ENCODE data around the gene ZGPAT.

The ZGPAT gene

GRCh38 chr20:63692436-63693082 is 15.3 kb upstream of the ZGPAT start:
- no peak for DNase-seq (ENCODE audit: low spot score)

- DNase-seq (ENCODE audit: low spot score) = no peak
Observed at GRCh38 chr20:63693083-63693732, 14.6 kb upstream of the ZGPAT start.

GRCh38 chr20:63693733-63694583 is 13.9 kb upstream of the ZGPAT start:
- no peak for DNase-seq (ENCODE audit: low spot score)

DNA sequence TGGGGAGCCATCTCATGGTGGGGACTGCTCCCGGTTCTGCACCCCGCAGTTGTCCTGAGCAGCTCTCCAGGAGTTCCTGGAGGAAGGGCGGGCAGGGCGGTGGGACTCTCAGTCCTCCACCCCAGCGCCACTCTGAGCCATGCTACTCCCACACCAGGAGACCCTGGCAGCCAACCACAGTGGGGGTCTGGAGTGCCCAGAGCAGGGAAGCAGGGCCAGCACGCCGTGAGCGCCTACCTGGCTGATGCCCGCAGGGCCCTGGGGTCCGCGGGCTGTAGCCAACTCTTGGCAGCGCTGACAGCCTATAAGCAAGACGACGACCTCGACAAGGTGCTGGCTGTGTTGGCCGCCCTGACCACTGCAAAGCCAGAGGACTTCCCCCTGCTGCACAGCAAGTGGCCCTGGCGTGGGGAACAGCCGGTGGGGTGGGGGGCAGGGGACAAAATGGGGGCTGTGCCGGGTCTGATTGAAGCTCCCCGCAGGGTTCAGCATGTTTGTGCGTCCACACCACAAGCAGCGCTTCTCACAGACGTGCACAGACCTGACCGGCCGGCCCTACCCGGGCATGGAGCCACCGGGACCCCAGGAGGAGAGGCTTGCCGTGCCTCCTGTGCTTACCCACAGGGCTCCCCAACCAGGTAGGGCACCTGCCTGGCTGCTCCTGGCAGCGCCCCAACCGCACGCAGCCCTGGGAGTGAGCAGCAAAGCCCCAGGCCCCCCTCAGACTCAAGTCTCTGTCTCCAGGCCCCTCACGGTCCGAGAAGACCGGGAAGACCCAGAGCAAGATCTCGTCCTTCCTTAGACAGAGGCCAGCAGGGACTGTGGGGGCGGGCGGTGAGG is 13.0 kb upstream of the ZGPAT start:
- no peak for DNase-seq (ENCODE audit: low spot score)

DNA sequence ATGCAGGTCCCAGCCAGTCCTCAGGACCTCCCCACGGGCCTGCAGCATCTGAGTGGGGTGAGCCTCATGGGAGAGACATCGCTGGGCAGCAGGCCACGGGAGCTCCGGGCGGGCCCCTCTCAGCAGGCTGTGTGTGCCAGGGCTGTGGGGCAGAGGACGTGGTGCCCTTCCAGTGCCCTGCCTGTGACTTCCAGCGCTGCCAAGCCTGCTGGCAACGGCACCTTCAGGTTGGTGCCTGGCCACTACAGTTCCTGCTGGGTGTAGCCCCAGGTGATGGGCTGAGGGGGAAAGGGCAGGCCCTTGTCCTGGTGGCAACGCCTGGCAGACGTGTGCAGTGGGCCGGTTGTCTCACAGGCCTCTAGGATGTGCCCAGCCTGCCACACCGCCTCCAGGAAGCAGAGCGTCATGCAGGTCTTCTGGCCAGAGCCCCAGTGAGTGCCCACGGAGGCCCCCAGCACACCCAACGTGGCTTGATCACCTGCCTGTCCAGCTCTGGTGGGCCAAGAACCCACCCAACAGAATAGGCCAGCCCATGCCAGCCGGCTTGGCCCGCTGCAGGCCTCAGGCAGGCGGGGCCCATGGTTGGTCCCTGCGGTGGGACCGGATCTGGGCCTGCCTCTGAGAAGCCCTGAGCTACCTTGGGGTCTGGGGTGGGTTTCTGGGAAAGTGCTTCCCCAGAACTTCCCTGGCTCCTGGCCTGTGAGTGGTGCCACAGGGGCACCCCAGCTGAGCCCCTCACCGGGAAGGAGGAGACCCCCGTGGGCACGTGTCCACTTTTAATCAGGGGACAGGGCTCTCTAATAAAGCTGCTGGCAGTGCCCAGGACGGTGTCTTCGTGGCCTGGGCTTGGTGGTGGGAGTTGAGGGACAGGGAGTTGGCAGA is 12.2 kb upstream of the ZGPAT start:
- DNase-seq (ENCODE audit: low spot score) = no peak

DNA sequence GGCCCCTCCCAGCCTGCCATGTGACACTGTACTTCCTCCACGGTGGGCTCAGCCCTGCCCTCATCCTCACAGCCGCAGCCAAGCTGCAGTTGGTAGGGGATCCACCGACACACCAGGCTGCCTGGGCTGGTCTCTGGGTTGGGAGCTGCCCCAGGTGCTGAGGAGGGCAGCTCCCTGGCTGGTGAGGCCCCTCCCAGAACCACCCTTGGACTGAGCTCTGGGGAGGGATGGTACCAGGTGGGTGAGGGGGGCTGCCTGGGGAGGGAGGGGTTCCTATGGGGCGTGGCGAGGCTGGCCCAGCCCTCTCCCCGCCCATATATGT is 11.6 kb upstream of the ZGPAT start:
- no peak for DNase-seq (ENCODE audit: low spot score)

GRCh38 chr20:63696628-63697356 is 11.0 kb upstream of the ZGPAT start, which contains the start of gene TNFRSF6B:
TSS of gene TNFRSF6B (plus strand) at chr20:63696652. CDS start at chr20:63696768, 116 bp downstream.
- no peak for DNase-seq (ENCODE audit: low spot score)

DNA sequence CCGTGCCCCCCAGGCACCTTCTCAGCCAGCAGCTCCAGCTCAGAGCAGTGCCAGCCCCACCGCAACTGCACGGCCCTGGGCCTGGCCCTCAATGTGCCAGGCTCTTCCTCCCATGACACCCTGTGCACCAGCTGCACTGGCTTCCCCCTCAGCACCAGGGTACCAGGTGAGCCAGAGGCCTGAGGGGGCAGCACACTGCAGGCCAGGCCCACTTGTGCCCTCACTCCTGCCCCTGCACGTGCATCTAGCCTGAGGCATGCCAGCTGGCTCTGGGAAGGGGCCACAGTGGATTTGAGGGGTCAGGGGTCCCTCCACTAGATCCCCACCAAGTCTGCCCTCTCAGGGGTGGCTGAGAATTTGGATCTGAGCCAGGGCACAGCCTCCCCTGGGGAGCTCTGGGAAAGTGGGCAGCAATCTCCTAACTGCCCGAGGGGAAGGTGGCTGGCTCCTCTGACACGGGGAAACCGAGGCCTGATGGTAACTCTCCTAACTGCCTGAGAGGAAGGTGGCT is 10.4 kb upstream of the ZGPAT start:
- DNase-seq (ENCODE audit: low spot score) = no peak

DNA sequence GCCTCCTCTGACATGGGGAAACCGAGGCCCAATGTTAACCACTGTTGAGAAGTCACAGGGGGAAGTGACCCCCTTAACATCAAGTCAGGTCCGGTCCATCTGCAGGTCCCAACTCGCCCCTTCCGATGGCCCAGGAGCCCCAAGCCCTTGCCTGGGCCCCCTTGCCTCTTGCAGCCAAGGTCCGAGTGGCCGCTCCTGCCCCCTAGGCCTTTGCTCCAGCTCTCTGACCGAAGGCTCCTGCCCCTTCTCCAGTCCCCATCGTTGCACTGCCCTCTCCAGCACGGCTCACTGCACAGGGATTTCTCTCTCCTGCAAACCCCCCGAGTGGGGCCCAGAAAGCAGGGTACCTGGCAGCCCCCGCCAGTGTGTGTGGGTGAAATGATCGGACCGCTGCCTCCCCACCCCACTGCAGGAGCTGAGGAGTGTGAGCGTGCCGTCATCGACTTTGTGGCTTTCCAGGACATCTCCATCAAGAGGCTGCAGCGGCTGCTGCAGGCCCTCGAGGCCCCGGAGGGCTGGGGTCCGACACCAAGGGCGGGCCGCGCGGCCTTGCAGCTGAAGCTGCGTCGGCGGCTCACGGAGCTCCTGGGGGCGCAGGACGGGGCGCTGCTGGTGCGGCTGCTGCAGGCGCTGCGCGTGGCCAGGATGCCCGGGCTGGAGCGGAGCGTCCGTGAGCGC is 9.8 kb upstream of the ZGPAT start:
- DNase-seq (ENCODE audit: low spot score) = no peak

DNA sequence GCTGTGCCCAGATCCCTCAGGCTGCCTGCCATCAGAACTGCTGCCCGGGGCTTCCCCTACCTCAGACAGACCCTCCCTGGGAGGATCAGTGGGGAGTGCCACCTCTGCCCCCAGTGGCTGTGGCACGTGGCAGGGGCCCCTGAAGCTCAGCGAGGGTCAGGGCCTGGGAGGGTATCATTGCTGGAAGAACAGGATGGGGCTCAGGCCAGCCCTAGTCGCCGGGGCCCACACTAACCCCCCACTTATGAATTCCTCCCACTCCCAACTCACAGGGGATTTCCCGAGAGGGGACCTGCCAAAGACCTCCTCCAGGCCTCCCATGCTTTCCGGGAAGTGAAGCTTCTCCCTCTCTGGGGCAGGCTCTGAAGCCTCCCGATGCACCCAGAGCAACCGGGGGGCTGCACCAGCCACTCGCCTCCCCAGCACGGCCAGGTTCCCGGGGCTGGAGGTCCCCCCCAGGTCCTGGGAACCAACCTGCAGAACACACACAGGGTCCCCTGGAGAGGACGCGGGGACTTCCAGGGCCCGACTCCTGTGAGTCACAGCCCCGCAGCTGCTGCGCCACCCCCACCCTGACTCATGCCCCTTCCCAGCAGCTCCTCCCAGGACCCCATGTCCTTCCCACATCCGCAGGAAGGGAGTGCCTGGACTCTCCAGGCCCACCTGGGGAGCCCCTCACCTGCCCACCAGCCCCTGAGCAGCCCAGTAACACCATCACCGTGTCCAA is 8.9 kb upstream of the ZGPAT start:
- DNase-seq (ENCODE audit: low spot score) = no peak

DNA sequence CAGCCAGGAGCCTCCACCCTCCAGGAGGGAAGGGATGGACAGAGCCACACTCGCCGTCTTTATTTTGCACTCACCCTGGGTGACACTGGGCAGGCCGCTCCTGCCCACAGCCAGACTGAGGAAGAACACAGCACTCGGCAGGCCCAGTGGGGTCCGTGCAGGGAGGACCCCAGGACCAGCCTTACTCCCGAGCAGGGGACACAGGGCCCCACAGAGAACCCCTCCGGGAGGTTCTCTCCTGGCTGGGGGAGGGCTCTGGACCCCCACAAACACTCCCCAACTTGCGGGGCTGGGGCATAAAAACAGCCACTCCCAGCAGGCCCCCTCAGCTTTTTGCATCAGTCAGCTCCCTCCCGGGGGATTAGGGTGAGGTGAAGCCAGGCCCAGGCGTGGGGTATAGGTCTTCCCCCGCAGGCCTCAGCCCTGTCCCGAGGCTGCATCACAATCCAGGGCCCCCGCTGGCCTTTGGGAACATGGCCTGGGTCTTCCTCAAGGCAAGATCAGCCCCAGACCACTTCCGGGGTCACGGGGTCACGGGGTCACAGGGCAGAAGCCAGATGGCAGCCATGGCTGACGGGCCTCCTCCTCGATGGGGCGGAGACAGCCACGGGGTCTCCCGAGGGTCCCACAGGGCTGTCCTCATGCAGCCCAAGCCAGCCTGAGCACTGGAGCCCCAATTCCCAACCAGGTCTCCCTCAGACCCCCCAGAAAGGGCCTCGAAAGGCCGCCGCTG is 8.2 kb upstream of the ZGPAT start:
- no peak for DNase-seq (ENCODE audit: low spot score)

- DNase-seq (ENCODE audit: low spot score) = no peak
Observed at GRCh38 chr20:63700199-63701050, 7.4 kb upstream of the ZGPAT start.

- no peak for DNase-seq (ENCODE audit: low spot score)
Observed at GRCh38 chr20:63701051-63701328, 6.8 kb upstream of the ZGPAT start.

DNA sequence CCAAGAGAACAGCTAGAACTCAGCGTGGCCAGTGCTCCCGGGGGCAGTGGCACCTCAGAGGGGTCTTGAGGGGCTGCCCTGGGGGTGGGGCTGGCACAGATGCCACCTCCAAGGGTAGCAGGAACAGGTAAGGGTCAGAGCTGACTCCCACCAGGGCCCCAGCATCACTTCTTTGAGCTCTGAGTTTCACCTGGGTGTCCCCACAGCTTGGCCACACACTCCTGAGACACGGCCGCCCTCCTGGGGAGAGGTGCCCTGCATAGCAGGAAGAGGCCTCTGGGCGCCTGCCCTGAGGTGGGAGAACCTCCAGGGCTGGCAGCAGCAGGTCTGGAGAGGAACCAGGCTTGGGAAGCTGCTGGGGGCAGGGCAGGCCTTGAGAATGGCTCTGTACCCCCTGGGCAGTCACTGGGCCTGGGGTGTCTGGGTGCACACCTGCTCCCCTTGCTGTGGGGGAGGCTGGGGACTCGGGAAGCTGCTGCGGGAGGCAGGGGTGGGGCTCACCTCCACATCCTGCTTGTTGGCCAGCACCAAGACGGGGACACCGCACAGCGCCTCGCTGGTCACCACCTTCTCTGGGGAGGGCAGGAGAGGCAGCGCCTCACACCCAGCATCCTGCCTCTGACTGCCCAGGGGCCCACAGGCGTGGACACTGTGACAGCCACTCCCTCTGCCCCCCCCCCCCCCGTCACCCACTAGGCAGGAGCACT is 6.4 kb upstream of the ZGPAT start:
- DNase-seq (ENCODE audit: low spot score) = no peak

DNA sequence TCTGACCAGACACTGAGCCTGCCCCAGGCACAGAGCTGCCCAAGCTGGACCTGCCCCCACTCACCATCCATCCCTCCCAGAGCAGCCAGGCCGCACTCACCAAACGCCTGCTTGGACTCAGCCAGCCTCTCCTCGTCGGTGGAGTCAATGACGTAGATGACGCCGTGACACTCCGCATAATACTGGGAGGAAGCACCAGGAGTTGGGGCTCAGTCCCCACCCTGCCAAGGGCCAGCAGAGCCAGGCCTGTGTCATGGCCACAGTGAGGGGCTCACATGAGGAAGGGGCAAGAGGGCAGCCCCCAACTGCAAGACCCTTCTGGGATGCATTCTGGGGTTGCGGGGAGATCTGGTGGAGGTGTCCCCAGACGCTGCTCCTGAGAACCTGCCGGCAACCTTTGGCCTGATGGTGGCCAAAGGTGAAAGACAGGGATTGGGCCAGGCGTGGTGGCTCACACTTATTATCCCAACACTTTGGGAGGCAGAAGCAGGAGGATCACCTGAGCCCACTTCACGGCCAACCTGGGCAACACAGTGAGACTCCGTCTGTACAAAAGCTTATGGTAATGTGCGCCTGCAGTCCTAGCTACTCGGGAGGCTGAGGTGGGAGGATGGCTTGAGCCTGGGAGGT is 5.7 kb upstream of the ZGPAT start:
- no peak for DNase-seq (ENCODE audit: low spot score)

GRCh38 chr20:63702751-63703470 is 4.9 kb upstream of the ZGPAT start:
- DNase-seq (ENCODE audit: low spot score) = no peak
